Cortex of kidney (tissue), 1 donor: ENCODE measurements around the gene CEP164.
"Not testable (repeated sequence)": the region's sequence is repeated elsewhere in the genome, so short reads cannot be mapped to it uniquely, and the experiment has no call there.

Experiments used
- DNase-seq: peaks from one replicate; lab custom pipeline; 2025; lab: John Stamatoyannopoulos, UW

Gene CEP164

DNA sequence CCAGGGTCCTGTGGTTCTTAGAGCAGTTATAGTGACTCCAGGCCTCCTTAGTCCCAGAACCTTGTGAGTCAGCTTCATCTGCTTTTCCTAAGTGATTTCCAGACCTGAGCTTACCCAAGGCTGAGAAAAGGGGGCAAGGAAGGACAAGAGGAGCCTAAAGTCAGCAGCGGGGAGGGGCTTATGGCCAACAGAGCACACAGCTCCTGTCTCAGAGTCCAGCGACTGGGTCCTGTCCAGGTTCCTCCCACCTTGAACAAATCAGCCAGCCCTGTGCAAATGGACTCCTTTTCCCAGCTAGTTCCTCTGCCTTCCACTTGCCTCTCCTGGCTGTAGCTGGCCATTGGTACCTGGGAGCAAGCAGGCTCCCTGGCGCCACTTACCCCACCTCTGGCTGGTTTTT lies 22.5 kb upstream of the CEP164 start:
- no peak for DNase-seq

DNA sequence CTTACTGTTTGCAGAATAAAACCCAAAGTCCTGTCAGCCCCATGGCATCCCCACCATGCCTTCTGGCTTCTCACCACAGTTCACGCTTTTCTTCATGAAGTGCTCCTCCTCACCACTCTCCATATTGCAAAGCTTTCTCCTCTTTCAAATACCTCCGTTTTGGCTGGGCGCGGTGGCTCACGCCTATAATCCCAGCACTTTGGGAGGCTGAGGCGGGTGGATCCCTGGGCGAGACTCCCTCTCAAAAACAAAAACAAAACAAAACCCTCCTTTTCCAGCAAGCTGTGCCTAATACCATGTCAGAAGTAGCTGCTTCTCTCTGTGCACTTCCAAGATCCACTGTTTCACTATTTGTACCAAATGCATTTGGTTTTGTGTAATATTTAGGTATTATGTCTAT lies 18.3 kb upstream of the CEP164 start:
- no peak for DNase-seq

DNA sequence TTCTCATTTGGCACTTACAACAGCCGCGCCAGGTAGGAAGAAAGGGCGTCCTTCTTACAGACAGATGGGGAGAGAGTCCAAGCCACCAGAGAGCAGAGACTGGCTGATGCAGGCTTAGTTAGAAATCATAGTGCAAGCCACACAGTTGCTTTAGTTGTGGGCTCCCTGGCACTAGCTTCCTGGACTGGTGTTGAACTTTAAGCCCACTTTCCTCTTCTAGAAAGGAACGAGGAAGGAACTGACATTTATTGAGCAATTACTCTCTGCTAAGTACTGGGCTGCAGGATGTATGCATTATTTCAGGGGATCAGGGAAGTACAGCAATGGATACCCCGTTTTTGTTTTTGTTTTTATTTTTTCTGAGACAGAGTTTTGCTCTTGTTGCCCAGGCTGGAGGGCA lies 14.6 kb upstream of the CEP164 start:
- DNase-seq, result no peak

DNA sequence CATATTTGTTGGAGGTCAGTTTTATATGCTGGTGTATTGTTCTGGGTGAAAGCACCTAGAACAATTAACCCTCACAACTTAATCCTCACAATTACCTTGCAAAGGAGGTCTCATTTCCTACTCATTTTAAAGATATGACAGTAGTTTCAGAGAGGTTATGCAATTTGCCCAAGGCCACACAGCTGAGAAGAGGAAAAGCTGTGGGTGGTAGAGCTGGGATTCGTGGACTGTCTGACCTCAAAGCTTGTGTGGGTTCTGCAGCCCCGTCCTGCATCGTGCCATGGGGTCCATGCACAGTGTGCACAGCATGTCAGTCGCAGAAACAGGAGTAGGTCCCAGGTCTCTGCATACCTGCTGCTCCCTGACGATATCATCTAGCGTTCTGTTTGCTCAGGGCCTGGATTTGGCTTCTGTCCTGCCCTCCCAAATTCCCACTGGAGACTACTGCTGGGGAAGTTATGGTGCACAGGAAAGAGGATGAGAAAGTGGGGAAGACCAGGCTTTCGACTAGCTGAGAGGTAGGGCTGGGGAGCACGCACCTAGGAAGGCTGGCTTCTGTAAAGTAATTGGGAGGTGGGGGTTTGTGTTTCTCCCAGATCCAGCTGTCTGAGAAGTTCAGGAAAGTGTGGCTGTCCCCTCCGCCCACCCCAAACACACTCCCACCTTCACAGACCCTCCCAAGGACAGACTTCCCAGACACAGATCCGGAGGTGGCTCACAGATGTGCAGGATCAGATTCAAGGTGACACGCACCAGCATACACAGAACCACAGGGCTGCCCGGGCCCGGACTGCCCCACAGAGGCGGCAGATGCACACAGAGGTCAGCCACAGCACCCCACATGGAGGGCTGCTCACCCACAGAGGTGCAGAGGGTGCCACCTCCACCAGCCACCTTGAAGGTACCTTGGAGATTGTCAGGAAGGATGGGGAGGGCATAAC lies 13.6 kb upstream of the CEP164 start:
- no peak for DNase-seq

DNA sequence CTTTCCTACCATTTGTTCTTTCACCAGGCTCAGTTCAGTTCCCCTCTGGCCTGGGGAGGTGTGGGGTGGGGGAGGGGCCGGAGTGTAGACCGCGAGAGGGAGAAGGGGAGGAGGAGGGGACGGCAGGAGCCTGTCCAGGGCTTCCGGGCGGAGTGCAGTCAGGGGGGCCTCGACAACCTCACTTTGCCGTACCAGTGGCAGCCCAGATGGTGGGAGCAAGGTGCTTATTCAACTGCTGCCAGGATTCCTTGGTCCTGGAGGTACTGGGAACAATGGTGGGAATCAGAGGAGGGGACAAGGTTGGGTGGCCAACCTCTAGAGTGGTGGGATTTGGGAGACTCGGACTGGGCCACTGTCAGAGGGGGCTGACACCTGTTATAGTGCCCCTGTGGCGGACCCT lies 12.8 kb upstream of the CEP164 start:
- no peak for DNase-seq

DNA sequence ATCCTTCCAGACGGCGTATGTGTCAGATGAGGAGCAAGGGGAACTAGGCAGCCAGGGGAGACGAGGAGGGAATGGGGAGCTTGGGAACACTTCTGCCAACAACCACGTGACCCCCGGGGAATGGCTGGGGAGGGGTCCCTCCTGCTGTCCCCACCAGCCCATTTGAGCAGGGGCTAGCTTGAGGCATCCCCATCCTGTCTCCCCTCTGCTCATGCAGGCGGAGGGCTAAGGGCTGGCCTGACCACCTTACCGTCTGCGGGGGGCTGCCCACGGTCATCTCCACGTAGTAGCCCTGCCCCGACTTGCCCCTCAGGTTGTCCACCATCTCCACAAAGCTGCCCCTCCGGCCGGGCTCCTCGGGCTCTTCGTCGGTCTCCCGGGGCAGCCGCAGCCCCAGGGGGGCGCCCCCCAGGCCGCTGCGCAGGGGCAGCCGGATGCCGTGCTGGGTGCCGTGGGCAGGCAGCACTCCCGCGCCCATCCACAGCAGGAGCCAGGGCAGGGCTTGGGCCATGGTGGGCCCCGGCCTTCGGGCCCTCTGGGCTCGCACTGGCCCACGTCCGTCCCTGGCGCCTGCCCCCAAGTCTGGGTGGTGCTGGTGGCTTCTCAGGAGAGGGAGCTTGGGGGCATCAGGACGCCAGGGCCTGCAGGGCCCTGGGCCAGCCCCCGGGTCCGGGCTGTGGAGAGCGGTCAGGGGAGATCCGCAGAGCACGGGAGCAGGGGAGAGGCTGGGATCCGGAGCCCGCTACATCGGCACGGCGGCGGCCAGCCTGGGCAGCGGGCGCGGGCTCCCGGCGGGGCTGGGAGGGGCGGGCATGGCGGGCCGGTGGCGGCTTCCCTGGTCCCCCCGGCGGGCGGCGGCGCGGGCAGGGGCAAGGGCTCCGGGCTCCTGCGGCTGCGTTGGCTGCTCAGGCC lies 12.1 kb upstream of the CEP164 start:
- DNase-seq, result no peak

DNA sequence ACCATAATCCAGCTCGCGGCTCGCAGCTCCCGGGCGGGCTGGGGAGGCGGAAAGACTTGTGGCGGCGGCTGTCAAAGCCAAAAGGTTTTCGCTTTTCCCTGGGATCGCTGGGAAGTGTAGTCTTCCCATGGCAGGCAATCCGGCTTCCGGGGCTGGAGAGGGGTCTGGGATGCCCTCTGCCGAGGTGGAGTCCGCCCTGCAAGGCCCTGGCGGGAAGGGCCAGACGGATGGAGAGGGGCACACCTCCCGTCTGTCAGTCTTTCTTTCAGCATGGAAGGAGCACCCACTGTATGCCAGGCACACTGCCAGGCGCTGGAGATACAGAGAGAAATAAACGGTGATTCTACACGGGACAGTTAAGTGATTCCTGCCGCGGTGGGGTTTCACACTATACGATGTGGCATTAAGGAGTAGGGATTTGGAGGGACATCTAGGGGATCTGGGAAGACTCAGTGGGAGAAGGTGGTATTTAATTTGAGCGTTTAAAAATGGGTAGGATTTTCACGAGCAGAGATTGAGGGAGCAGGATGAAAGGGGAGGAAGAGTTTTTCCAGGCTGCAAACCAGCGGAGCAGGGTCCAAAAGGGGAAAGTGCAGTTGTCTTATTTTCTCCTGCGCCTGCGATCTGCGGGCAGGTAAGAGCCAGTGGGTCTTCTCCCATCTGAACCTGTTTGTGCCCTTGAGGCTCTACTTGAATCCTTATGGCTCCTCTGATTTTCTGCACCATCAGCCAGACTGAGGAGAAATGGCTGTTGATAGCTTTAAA lies 11.3 kb upstream of the CEP164 start, which contains the start of gene BACE1:
Gene BACE1, minus strand, starts transcription at position 60 of the 765 bp plus-strand sequence. CDS start 461 bp downstream, outside the sequence.
- DNase-seq, result no peak

DNA sequence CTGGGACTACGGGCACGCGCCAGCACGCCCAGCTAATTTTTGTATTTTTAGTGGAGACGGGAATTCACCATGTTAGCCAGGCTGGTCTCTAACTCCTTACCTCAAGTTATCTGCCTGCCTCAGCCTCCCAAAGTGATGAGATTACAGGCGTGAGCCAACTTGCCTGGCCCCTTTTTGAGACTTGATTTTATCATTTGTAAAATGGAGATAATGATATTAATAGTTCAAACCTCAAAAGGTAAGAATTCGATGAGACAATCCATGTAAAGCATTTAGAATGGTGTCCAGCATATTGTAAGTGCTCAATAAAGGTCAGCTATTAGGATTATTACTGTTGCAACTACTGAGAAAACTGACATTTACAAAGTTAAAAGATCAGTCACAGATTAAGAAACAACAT lies 8.9 kb upstream of the CEP164 start:
- no peak for DNase-seq

DNA sequence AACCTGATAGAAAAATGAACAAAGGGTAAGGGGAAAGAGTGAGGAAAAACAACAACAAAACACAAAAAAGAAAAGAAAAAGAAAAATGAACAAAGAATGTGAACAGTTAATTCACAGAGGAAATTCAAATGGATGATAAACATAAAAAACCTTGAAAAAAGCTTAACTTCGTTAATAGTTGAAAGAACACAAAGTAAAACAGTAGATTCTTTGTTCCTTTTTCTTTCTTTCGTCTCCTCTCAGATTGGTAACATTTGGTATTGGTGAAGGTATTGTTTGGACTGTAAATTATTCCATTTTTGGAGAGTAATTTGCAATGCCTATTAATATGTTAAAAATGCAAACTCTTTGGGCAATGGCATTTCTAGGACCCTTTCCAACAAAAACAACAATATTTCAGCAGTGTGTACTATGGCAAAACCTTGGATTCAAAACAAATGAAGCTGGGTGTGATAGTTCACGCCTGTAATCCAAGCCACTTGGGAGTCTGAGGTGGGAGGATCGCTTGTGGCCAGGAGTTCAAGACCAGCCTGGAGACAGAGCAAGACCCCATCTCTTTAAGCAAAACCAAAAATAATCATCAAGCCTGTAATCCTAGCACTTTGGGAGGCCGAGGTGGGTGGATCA lies 8.3 kb upstream of the CEP164 start:
- DNase-seq, result no peak

DNA sequence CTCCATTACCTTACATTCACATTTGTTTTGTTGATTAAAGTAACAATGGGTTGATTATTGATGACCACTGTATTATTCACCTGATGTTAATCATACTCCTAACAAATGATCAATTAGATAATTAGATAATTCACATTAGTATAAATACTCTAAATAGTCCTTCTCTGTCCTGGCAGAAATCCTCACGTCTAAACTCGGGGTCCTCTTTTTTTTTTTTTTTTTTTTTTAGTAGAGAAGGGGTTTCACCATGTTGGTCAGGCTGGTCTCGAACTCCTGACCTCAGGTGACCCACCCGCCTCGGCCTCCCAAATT lies 443 bp upstream of the CEP164 start:
- DNase-seq, result not testable (repeated sequence)

DNA sequence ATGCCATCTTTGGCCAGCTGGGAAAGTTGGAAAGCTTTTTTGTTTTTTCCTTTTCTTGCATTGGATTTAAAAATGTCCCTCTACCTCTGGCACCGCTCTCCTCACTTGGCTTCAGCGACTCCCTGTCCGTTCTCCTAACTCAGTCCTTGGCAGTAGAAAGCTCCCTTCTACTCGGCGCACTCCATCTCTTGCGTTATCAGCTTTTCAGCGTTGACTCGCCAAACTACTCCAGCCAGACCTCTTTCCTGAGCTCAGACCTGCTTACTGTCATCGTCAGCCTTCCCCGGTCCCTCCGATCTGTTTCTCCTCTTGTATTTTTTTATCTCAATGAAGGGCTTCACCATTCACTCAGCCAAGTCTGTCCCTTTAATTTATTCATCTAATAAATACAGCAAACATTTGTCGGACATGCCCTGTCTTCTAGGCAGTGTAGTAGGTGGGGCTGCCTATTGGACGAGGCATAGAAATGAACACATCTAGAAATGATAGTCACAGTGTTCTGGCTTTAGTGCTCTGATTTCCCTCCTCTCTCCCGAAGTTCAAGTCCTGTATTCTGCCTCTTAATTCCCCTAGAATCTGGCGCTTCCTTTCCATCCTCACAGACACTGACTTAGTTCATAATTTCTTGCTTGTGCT lies 839 bp downstream of the CEP164 start:
- no peak for DNase-seq

DNA sequence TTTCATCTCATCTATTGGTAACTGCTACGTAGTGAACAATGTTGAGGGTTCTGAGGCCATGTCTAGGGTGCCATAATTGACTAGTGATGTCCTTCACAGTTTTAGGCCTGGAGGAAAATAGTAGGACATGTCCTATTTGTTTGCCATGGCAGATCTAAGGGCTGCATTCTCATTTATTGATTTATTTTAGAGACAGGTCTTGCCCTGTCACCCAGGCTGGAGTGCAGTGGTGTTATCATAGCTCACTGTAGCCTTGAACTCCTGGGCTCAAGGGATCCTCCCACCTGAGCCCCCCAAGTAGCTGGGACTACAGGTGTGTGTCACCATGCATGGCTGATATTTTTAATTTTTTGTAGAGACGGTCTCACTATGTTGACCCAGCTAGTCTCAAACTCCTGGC lies 5.2 kb downstream of the CEP164 start:
- no peak for DNase-seq

DNA sequence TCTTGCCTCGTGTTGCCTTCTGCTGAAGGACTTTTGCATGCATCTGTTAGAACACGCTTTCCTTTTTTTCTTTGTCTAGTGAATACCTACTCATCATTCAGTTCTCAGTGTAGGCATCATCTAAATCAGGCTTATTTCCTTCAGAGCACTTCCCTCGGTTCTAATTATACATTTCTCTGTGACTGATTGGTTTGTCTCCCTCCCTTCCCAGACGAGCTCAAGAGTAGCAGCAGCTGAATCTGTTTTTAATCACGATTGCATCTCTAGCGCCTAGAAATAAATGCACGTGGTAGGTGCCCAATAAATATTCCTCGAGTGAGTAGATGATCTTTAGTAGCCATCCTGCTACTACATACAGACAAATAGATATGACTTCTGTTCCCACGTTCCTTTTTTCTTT lies 6.3 kb downstream of the CEP164 start:
- no peak for DNase-seq

DNA sequence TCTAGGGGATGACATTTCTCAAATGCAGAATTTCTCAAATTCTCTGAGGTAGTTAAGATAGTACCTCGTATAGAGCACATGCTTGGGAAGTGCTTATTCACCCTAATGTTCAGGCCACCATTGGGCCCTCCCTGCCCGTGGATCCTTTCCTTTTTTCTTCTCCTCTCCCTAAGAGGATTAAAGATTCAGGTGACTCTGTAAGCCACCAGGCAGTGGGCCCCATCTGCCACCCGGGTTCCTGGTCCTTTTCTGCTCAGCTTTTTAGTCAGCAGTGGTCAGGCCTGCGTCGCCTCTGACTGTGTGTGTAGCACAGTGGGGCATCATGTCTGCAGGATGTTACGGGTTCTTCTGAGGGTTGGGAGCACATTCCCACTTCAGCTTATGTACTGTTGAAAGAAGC lies 7.2 kb downstream of the CEP164 start:
- no peak for DNase-seq

DNA sequence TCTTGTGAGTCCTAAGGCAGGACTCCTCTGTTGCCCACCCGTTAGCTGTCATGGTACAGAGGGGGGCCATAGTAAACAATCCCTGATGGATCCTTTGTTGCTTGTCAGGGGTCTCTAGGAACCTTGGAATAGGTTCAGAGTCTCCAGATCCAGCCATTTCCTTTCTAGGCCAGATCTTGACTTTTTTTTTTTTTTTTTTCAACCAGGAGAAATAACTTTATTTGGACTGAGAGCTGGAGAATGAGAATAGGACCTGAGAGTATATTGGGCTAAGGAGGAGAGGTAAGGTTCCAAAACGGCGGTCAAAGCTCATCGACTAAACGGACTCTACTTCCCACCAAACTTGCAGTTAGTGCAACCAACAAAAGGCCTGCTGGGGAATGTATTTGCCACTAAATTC lies 7.7 kb downstream of the CEP164 start:
- DNase-seq, result no peak

DNA sequence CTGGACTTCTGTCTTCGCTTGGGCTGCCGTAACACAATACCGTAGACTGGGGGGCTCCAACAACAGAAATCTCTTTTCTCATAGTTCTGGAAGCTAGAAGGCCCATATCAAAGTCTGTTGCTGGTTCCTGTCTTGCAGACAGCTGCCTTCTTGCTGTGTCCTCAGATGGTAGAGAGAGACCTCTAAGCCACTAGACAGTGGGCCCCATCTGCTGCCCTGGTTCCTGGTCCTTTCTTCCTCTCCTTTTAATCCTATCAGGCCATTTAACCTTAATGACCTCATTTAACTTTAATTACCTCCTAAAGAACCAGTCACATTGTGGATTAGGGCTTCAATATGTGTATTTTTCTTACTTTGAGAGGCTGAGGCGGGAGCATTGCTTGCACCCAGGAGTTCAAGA lies 9.4 kb downstream of the CEP164 start:
- DNase-seq, result no peak

DNA sequence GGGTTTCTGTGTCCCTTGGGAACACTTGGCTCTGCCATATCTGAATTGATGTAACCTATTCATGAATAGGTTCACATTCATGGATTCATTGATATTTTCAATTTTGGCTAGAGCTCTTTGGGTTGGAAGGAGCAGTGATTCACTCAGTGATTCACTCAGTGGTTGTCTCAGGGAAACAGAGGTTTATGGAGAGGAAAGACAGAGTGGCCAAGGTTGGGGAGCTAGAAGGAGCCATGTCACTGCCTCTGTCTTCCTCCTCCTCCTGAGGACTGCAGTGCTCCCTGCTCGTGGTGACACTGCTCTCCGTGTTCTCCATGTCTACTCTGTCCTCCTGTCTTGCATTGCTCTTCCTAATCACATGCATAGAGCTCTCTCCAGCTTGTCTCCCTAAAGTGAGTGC lies 17.4 kb downstream of the CEP164 start:
- DNase-seq, result no peak

DNA sequence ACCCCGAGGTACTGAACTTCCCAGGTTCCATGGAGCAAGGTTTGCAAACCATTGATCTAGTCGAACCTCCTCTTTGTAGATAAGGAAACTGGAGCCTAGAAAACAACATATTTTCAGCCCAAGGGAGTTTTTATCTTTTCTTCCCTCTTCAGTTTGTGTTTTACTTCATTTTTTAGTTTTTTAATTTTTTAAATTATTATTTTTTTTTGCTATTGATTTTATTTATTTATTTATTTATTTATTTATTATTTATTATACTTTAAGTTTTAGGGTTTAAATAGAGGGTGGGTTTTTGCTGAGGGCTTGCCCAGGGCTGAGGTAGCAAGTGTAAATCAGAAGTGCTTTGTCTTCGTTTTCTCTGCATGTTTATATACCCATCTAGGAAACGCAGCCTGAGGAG lies 26.9 kb downstream of the CEP164 start:
- no peak for DNase-seq

DNA sequence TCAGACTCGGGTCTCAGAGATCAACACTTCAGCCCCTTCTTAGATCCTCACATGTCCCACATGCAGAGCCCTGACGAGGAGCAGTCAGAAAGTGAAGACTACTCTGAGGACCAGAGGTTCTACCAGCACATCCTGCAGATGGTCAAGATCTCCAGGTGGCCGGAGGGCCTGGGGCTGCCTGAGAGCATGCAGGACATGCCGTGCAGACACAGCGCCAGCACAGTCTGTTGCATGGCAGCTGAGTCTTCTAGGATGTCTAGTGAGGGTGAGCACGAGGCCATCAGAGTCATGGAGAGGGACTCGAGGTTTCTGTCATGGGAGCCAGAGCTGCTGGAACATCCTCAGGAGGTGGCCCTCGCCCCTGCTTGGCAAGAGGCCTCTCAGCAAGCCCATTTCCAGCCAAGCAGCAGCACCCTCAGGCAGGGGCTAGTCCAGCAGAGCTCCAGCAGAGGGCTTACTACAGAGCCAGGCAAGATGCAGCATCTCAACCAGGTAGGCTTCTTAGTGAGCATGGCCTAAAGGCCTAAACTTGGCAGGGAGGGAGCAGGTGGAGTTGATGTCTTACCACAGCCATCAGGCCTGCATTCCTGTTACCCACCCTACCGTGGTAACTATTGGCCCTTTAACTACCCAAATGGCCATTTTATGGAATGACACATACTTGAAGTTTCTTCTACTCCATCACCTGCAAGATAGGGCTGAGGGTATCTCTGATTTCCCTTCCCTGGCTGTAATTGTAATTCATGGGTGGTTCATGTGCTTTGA lies 28.7 kb downstream of the CEP164 start:
- no peak for DNase-seq

DNA sequence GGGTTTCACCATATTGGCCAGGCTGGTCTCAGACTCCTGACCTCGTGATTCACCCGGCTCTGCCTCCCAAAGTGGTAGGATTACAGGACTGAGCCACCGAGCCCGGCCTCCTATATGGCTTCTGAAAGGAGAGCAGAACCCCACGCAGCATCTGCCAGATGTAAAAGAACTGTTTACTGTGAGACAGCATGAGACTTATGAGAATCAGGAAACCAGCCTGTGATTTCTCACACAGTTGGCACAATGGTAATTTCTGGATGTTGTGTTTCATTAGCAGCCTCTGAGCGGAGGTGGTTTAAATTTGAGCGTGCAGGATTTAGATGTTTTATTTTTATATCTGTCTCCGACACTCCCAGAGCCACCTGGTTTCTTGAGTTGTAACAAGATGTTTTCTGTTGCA lies 33.8 kb downstream of the CEP164 start:
- DNase-seq, result no peak

DNA sequence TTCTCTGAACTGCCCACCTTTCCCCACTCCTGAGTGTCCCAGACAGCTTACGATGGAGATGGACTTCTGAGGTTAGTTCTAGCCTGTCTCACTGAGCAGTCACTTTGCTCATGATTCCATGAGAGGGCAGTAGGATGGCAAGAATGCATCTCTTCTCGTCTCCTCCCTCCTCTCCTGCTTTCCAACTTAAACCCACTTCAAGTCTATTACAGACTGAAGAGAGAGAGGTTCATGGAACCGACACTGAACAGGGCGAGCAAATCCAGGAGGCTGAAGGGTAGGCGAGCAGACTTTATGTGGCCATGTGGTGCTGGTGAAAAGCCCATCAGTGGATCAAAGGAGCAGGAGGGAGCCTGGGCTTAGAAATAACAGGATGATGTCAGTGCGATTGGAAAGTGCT lies 38.6 kb downstream of the CEP164 start:
- no peak for DNase-seq
